Right lobe of liver (tissue), 6 donors: ENCODE data around the gene UGDH. TPM values are rescaled to one million over a fixed set of nuclear protein-coding genes. Genes with fewer than 3 reads are reported as not detected.

Experiments
- ATAC-seq, 4 donors: fragments of 200-7000 bp; cut with Tn5 transposase; one replicate each; pipeline ENCODE4 v1.9.1; 2020; ENCODE audit warnings: mild to moderate bottlenecking in 4 of 4, moderate library complexity in 4 of 4
- DNase-seq, 3 donors: peaks; one replicate each; pipeline ENCODE4 v3.0.0-alpha.2; 2020
- H3K27ac ChIP-seq, 3 donors: fragments of 200-600 bp; one replicate each; pipeline ENCODE4 v1.8.0; 2022
- H3K27me3 ChIP-seq, 2 donors: fragments of 200-600 bp; one replicate each; pipeline ENCODE4 v1.8.0; 2022
- H3K36me3 ChIP-seq, 4 donors: fragments of 200-600 bp; sonication (generic) in 1 of 4; one replicate each; pipeline versions ENCODE4 v1.5.1 to v1.8.0; 2017 to 2022; ENCODE audit warnings: control low read depth in 1 of 4
- H3K4me1 ChIP-seq, 4 donors: fragments of 200-600 bp; sonication (generic) in 1 of 4; one replicate each; pipeline versions ENCODE4 v1.5.1 to v1.8.0; 2017 to 2022; ENCODE audit warnings: control low read depth in 1 of 4
- H3K4me3 ChIP-seq, 3 donors: fragments of 200-600 bp; one replicate each; pipeline ENCODE4 v1.8.0; 2022
- H3K9me3 ChIP-seq, 4 donors: fragments of 200-600 bp; sonication (generic) in 1 of 4; one replicate each; pipeline versions ENCODE4 v1.5.1 to v1.8.0; 2017 to 2022; ENCODE audit warnings: control low read depth in 1 of 4
- CTCF ChIP-seq, 4 donors: fragments of 200-600 bp in 3 of 4; fragments of 450-650 bp in 1 of 4; IDR thresholded peaks; one replicate each; pipeline versions ENCODE4 v1.5.1 to v1.8.0; 2016 to 2022; ENCODE audit warnings: antibody characterized with exemption in 4 of 4, mild to moderate bottlenecking in 2 of 4
- POLR2A ChIP-seq: fragments of 450-650 bp; IDR thresholded peaks from one replicate; pipeline ENCODE4 v1.6.1; 2017; ENCODE audit warnings: antibody characterized with exemption, mild to moderate bottlenecking
- WGBS: methylation state at CpG from one replicate; pipeline ENCODE4 v1.1.6; 2018; ENCODE audit warnings: low coverage, low lambda C conversion rate; ENCODE audit not compliant: insufficient coverage; ENCODE audit errors: missing lambda C conversion rate; 5-methylcytosine and 5-hydroxymethylcytosine counted together
- intact Hi-C, 2 donors: fragments of 100-400 bp; cut with DNase I; formaldehyde crosslinking; loops; one replicate each; pipeline versions ENCODE4 v1.11.2 to v1.14.1; 2022
- total RNA-seq, 6 experiments: library from RNA; depleted of rRNA in 2 of 6; stranded (reverse); fragments of >200 nt in 2 of 6; fragmentation: NEBNext Ultra II Directional in 3 of 6; extraction: Animal tissue kit (Norgen Biotek cat#: 25700) in 3 of 6; gene quantifications; one replicate each; pipeline versions ENCODE4 v1.1.0 to v1.2.4, GENCODE V29; 2016 to 2023
- donor health status: DM: no; HTN: yes; CAD: no.
- donor health status: DM: no; HTN: no; CAD: no.
- donor health status: DM: no; HTN: no; CAD: no.
- donor health status: DM: no; HTN: yes; CAD: no.
- donor health status: DM: no; HTN: yes; CAD: no.

UGDH gene
- total RNA-seq, 6 experiments from 2014 or later, result 134 to 647 (median 244) TPM

GRCh38 chr4:39562792-39563191, 35.6 kb upstream of the UGDH start:
- Histone ChIP-seq H3K36me3 (peaks cover 0 to 44% (median 0%) of the 10 kb centered on the region in 4 donors), H3K9me3 (no peaks in the 10 kb centered on the region), H3K27me3 (no peaks in the 10 kb centered on the region), H3K4me3 (no peak overlapping the region), H3K4me1 (peaks cover 0 to 30% (median 6%) of the 10 kb centered on the region in 4 donors), H3K27ac (no peak overlapping the region)
- TF ChIP-seq CTCF (IDR thresholded peaks at IDR 0.05), result no peak
- no peak for TF ChIP-seq POLR2A
- no peak for ATAC-seq
- no peak for DNase-seq
- intact Hi-C loops, result no loop called here
- 93% methylated on average over 5 of the region's 5 CpGs for WGBS

GRCh38 chr4:39559626-39560025, 32.4 kb upstream of the UGDH start:
- TF ChIP-seq POLR2A, result no peak
- TF ChIP-seq CTCF (IDR thresholded peaks at IDR 0.05), result no peak
- H3K27ac ChIP-seq, result no peak overlapping the region
- DNase-seq (no peak), ATAC-seq (peak in 1 of 4 donors; percentile 10)
- H3K4me3 ChIP-seq, result no peak overlapping the region
- peaks cover 0 to 34% (median 6%) of the 10 kb centered on the region in 4 donors for H3K4me1 ChIP-seq
- H3K27me3 ChIP-seq, result no peaks in the 10 kb centered on the region
- 87% methylated on average over 9 of the region's 9 CpGs for WGBS
- no peaks in the 10 kb centered on the region for H3K9me3 ChIP-seq
- intact Hi-C loops, result no loop called here
- peaks cover 0 to 39% (median 11%) of the 10 kb centered on the region in 4 donors for H3K36me3 ChIP-seq

- H3K36me3 ChIP-seq, result peaks cover 0 to 54% (median 18%) of the 10 kb centered on the region in 4 donors
- WGBS, result 96% methylated on average over 2 of the region's 3 CpGs
- no peak for DNase-seq
Observed at GRCh38 chr4:39555472-39555871, 28.2 kb upstream of the UGDH start.

GRCh38 chr4:39548425-39549067, 21.3 kb upstream of the UGDH start:
- no peak for TF ChIP-seq POLR2A
- no peak for TF ChIP-seq CTCF (IDR thresholded peaks at IDR 0.05)

More at GRCh38 chr4:39555472-39555871, 28.2 kb upstream of the UGDH start:
- H3K4me1 ChIP-seq, result peaks cover 0 to 30% (median 6%) of the 10 kb centered on the region in 4 donors
- H3K9me3 ChIP-seq, result no peaks in the 10 kb centered on the region
- no peak overlapping the region for H3K4me3 ChIP-seq
- no peak overlapping the region for H3K27ac ChIP-seq
- intact Hi-C loops, result no loop called here
- H3K27me3 ChIP-seq, result no peaks in the 10 kb centered on the region
- no peak for ATAC-seq
- TF ChIP-seq POLR2A (no peak), CTCF (IDR thresholded peaks at IDR 0.05) (no peak)

More at GRCh38 chr4:39548425-39549067, 21.3 kb upstream of the UGDH start:
- H3K4me1 ChIP-seq, result peaks cover 0 to 7% (median 2%) of the 10 kb centered on the region in 4 donors
- H3K9me3 ChIP-seq, result no peaks in the 10 kb centered on the region
- H3K27me3 ChIP-seq, result no peaks in the 10 kb centered on the region
- 92% methylated on average over 2 of the region's 3 CpGs for WGBS
- ATAC-seq (no peak), DNase-seq (no peak)
- peaks cover 0 to 26% (median 2%) of the 10 kb centered on the region in 4 donors for H3K36me3 ChIP-seq
- H3K27ac ChIP-seq, result no peak overlapping the region
- intact Hi-C loops, result no loop called here
- H3K4me3 ChIP-seq, result no peak overlapping the region
